ENCODE results near the gene IGLON5. TPM values are rescaled to one million over a fixed set of nuclear protein-coding genes. Genes with fewer than 3 reads are reported as not detected.

Gene IGLON5
- not detected in 2 replicates for total RNA-seq

DNA sequence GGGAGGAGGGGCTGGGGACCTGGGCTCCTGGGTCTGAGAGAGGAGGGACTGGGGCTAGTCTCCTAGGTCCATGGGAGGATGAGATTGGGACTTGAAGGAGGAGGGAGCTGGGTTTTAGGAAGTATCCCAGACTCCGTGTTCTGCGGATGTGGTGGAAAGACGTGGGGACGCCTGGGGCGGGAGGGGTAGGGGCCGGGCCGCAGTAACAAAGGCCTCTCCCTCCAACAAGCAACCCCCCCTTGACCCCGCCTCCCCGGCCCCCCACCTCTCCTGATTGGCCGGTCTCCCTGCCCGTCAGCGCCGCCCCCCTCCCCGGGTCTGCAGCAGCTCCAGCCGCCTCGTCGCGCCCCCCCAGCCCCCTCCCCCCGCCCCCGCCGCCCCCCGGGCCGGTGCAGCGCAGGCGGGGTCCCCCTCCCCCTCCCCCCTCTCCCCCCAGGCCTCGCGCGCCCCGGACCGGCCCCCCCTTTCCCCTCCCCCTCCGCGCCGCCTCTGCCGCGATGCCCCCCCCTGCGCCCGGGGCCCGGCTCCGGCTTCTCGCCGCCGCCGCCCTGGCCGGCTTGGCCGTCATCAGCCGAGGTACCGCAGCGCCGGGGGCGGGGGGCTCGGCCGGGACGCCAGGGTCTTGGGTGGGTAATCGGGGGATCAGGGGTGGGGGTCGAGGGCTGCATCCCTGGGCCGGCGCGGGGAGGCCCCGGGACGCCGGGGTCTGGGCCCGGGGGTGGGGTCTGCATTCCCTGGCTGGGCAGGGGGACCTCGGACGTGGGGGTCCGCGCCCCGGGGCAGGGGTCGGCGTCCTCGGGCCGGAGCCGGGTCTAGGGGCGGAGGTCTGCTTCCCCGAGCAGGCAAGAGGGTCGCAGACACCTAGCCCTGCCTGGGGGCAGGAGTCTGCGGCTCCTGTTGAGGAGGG is at the start of gene IGLON5:
Gene IGLON5, plus strand, starts transcription at position 294 of the 907 bp plus-strand sequence. Its CDS starts 204 bp downstream, at position 498.

DNA sequence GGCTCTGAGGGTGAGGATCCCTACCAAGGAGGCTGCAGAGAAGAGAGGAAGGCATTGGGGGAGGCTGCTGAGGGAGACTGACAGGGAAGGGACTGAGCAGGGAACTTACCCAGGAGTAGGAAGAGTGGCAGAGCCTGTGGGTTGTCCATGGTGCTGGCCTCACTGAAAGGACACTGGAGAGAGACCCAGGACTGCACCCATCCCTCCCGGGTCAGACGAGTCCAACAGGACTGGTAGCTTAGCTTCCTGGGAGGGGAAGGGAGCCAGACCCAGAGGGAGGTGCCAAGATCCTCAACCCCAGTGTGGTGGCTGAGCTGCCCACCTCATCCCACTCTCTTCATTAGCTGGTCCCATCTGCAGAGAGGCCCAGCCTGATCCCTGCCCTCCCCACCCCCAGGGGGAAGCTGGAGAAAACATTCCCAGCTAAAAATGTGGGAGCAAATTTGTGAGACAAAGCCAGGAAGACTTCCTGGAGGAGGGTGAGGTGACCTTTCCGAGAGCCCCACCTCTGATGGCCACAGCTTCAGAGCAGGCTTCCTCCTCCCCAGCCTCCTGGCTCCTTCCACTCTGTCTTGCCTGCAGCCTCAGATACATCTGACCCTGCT is 30.6 kb downstream of the IGLON5 start, which contains the start of gene VSIG10L:
Gene VSIG10L, minus strand, starts transcription at position 164 of the 605 bp plus-strand sequence. Its CDS starts 15 bp downstream, at position 149.

DNA sequence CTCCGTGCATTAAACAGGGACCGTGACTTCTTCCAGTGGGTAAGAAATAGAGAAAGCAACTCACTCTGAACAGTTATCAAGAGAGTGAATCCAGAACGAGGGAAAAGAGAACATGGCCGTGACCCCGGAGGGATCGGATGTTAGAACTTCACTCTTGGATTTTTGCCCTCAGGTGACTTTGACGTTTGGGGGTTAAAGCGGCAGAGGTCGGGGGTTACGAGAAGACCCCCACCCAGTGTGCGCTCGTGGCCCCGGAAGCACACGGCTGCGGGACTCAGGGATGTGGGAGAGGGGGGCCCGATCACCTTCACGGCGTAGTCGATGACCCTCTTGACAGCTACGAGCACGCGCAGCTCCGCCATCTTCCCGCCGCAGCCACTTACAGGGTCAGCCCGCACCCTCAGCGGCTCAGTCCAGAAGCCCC is 54.5 kb downstream of the IGLON5 start, which contains the start of gene ETFB:
Gene ETFB, minus strand, starts transcription at position 424 of the 424 bp plus-strand sequence. Its CDS starts 62 bp downstream, at position 362.

DNA sequence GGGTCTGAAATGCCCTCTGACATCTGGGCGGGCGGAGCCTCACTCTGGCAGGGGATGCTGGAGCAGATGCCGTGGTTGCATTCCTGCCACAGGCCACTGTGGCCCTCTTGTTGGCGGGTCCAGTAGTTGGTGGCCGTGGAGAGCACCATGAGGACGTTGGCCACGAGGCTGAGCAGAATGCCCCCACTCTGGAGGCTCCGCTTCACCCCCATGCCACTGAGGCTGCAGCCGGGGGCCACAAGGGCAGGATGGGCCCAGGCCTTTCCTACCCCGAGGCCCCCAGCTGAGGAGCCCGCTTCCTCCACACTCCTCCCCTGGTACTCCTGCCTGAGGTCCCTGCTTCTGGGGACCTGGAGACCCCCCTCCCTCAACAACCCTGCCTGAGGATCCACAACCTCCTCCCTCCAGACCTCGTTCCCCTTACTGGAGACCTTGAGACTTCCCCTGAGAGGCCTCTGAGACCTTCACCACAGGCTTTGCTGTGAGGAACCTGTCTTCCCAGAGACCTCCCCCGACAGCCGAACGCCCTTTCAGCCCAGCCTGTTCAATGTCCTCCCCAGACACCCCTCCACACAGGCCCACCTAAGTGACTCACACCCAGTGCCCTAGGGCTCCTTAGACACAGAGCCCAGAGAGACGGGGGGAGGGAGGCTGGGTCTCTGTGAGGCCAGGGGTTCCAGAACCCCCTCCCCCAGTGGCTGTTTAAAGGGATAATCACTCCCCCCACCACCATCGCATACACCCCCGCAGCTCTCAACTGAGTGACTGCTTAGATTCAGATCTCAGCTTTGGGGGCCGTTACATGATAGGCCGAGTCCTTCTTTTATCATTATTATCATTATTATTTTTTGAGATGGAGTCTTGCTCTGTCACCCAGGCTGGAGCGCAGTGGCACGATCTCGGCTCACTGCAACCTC is 57.2 kb downstream of the IGLON5 start, which contains the start of gene CLDND2:
Gene CLDND2, minus strand, starts transcription at position 638 of the 917 bp plus-strand sequence. Its CDS starts 426 bp downstream, at position 212.

DNA sequence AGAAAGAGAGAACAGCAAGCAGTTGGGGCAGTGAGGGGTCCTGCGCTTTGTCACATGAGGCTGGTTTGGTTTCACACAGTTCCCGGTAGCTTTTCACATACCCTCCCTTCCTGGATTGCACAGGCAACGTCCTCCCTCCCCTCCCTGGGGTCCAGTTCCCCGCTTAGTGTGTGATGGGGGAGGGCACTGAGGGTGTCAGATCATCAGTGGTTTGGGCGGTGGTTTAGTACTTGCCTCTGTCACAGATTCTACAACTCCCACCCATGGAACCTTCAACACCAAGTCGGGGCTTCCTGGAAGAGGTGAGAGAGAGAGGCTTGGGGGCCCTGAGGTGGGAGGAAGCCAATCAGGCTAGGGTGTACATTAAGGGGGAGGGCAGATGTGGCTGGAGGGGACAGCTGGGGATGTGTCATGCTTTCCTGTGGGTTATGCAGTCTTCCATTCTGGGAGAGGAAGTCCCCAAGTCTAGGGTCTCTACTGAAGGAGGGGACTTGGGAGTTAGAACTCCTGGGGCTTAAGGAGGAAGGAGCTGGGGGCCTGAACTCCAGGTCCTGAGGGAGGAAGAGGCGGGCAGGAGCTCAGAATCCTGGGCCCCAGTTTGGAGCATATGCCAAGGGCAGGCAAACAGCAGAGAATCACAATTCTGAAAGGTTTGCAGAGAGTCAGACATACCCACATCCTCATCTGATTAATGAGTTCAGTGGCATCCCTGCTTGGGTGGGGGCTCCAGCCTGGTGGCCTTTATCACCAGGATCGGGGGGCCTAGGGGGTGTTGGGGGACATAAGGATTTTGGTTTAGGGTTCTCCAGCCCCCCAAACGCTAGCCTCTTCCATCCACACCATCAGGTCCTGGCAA is 61.4 kb downstream of the IGLON5 start, which contains the start of gene NKG7:
Gene NKG7, minus strand, starts transcription at position 6 of the 856 bp plus-strand sequence. CDS start 119 bp downstream, outside the sequence.

Other genes starting within 250 kb of the IGLON5 start
- not detected in 2 replicates for gene KLK13, start 246.6 kb upstream of the IGLON5 start, total RNA-seq
- not detected in 2 replicates for gene KLK14, start 228.8 kb upstream of the IGLON5 start, total RNA-seq
- gene CTU1, start 203.2 kb upstream of the IGLON5 start, total RNA-seq: 17.1 and 20.7 TPM in 2 replicates
- not detected in 2 replicates for gene SIGLEC9, start 186.7 kb upstream of the IGLON5 start, total RNA-seq
- not detected in 2 replicates for gene SIGLEC7, start 169.3 kb upstream of the IGLON5 start, total RNA-seq
- gene CD33, start 86.6 kb upstream of the IGLON5 start, total RNA-seq: not detected in 2 replicates
- not detected in 2 replicates for gene SIGLECL1, start 60.6 kb upstream of the IGLON5 start, total RNA-seq
- gene VSIG10L, start 30.5 kb downstream of the IGLON5 start, total RNA-seq: 0.21 and 1.4 TPM in 2 replicates
- 50.3 and 93.5 TPM in 2 replicates for gene ETFB, start 54.7 kb downstream of the IGLON5 start, total RNA-seq
- gene CLDND2, start 57.4 kb downstream of the IGLON5 start, total RNA-seq: not detected in 2 replicates
- not detected in 2 replicates for gene NKG7, start 61.0 kb downstream of the IGLON5 start, total RNA-seq
- gene LIM2, start 76.3 kb downstream of the IGLON5 start, total RNA-seq: not detected in 2 replicates
- not detected in 2 replicates for gene C19orf84, start 78.9 kb downstream of the IGLON5 start, total RNA-seq
- gene SIGLEC10, start 106.0 kb downstream of the IGLON5 start, total RNA-seq: not detected in 2 replicates
- gene SIGLEC8, start 146.8 kb downstream of the IGLON5 start, total RNA-seq: not detected in 2 replicates
- gene CEACAM18, start 166.9 kb downstream of the IGLON5 start, total RNA-seq: not detected in 2 replicates
- gene SIGLEC12, start 190.2 kb downstream of the IGLON5 start, total RNA-seq: not detected in 2 replicates
- gene SIGLEC6, start 220.0 kb downstream of the IGLON5 start, total RNA-seq: not detected in 2 replicates

All from tracheal epithelial cell (primary cell).